Activated naive CD4-positive, alpha-beta T cell treated with anti-CD3 and anti-CD28 coated beads, Interleukin-2, amount 50 U/mL, for 24 hours (primary cell): ENCODE data around the gene LLCFC1.

Source experiments
- H3K27ac Mint-ChIP-seq: one replicate; pipeline ENCODE4 v1.8.0; 2021; ENCODE audit warnings: mild to moderate bottlenecking, mixed read lengths
- H3K27me3 Mint-ChIP-seq: one replicate; pipeline ENCODE4 v1.8.0; 2021; ENCODE audit warnings: mixed read lengths
- H3K36me3 Mint-ChIP-seq: one replicate; pipeline ENCODE4 v1.8.0; 2021; ENCODE audit warnings: mixed read lengths
- H3K4me1 Mint-ChIP-seq: one replicate; pipeline ENCODE4 v1.8.0; 2021; ENCODE audit warnings: mixed read lengths
- H3K4me3 Mint-ChIP-seq: one replicate; pipeline ENCODE4 v1.8.0; 2021; ENCODE audit warnings: mild to moderate bottlenecking, mixed read lengths
- H3K9me3 Mint-ChIP-seq: one replicate; pipeline ENCODE4 v1.8.0; 2021; ENCODE audit warnings: mixed read lengths

Gene LLCFC1

DNA sequence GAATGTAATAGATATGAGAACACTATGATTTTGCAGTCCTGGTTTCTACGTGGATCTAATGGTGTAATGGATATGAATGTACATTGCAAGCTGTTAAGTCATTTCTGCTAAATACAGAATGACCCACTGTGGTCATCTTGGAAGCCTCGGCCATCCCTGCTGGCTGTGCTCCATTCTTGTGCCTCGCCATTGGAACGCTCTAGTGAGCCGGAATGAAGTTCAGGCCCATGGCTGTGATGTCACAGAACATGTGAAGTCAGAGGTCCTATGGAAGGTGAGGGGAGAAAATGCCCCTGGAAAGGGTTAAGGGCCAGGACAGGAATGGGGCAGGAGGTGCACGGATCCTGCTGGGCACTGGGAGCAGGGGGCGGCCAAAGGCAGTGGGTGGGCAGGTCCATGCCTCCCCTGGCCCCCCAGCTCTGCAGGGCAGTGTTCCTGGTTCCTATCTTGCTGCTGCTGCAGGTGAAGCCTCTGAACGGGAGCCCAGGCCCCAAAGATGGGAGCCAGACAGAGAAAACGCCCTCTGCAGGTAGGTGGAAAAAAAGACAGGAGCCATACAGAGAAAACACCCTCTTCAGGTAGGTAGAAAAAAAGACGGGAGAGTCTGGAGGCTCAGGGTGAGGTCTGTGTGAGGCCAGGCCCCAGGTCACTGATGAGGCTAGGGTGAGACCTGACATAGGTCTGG, at the start of gene LLCFC1:
Gene LLCFC1, plus strand, starts transcription at position 259 of the 685 bp plus-strand sequence. Its CDS starts 138 bp downstream, at position 397.
- no peaks in the 10 kb centered on the region for H3K4me1 Mint-ChIP-seq
- peaks cover 1% of the 10 kb centered on the region for H3K27me3 Mint-ChIP-seq
- H3K4me3 Mint-ChIP-seq = no peak within 1 kb of the TSS
- H3K27ac Mint-ChIP-seq = no peak within 1 kb of the TSS
- H3K36me3 Mint-ChIP-seq = no peaks in the 10 kb centered on the region
- no peaks in the 10 kb centered on the region for H3K9me3 Mint-ChIP-seq

DNA sequence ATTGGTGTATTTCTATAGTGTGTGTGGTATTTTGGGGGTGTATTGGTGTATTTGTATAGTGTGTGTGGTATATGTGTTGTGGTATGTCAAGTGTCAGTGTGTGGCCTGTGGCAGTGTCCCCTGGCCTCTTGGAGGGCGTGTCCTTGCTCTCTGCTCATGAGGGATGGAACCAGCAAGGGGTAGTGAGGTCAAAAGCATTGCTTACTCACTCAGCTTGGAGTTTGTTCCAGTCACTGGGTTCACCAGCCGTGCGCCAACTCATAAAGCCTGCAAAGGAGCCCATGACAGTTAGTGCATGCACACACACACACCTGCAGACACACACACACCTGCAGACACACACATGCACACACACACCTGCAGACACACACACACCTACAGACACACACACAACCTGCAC, 49.5 kb upstream of the LLCFC1 start:
- no peaks in the 10 kb centered on the region for H3K9me3 Mint-ChIP-seq
- no peaks in the 10 kb centered on the region for H3K4me1 Mint-ChIP-seq
- no peaks in the 10 kb centered on the region for H3K36me3 Mint-ChIP-seq
- no peak overlapping the region for H3K4me3 Mint-ChIP-seq
- peak overlapping the region; percentile 13 for H3K27ac Mint-ChIP-seq
- no peaks in the 10 kb centered on the region for H3K27me3 Mint-ChIP-seq

GRCh38 chr7:142890874-142891485, 48.3 kb upstream of the LLCFC1 start:
- Mint-ChIP-seq H3K4me3 (no peak overlapping the region), H3K27ac (no peak overlapping the region), H3K36me3 (no peaks in the 10 kb centered on the region), H3K27me3 (no peaks in the 10 kb centered on the region), H3K9me3 (no peaks in the 10 kb centered on the region), H3K4me1 (no peaks in the 10 kb centered on the region)

- Mint-ChIP-seq H3K4me3 (no peak overlapping the region), H3K27me3 (no peaks in the 10 kb centered on the region), H3K27ac (no peak overlapping the region), H3K9me3 (no peaks in the 10 kb centered on the region), H3K4me1 (no peaks in the 10 kb centered on the region), H3K36me3 (no peaks in the 10 kb centered on the region)
These were observed 47.7 kb upstream of the LLCFC1 start for GRCh38 chr7:142891490-142892082.

GRCh38 chr7:142892951-142893350, 46.3 kb upstream of the LLCFC1 start:
- H3K9me3 Mint-ChIP-seq = no peaks in the 10 kb centered on the region
- H3K27ac Mint-ChIP-seq = no peak overlapping the region
- no peaks in the 10 kb centered on the region for H3K36me3 Mint-ChIP-seq
- no peaks in the 10 kb centered on the region for H3K27me3 Mint-ChIP-seq
- H3K4me1 Mint-ChIP-seq = no peaks in the 10 kb centered on the region
- no peak overlapping the region for H3K4me3 Mint-ChIP-seq

DNA sequence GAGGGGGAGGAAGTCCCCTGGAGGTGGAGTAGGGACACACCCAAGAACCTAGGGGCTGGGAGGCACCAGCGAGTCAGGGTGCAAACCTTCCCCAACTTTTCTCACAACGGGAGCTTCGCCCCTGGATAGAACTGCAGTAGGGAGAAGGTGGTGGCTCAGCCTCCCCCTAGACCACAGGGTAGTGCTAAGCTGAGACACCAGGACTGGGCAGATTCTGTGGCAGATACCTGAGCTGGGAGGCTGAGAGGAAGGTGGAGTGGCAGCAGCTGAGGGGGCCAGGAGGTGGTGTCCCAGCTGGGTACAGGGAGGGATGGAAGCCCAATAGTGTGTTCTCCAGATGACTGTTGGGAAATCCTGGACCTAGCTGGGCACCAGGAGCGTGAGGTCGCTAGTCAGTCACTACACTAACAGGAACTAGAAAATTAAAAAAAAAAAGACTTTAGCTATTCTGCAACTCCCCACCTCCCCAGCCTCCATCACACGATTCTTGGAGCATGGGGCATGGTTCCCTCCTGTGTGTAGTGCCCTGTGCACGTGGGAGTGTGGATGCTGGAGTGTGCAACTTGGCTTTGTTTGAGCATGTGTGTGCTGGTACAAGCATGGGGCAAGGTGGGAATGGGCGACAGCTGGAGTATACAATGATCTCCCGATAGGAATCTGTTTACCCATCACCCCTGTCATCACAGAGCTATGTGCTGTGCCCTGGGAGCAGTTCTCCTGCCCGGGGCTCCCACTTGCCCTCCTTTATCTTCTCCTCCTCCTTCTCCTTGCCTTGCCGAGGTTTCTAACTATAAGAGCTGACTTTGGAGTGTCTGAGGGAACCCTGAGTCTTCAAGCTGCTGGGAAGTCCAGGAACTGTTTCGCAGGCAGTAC, 44.9 kb upstream of the LLCFC1 start:
- Mint-ChIP-seq H3K9me3 (no peaks in the 10 kb centered on the region), H3K27ac (no peak overlapping the region), H3K36me3 (no peaks in the 10 kb centered on the region), H3K4me3 (no peak overlapping the region), H3K27me3 (no peaks in the 10 kb centered on the region), H3K4me1 (no peaks in the 10 kb centered on the region)

DNA sequence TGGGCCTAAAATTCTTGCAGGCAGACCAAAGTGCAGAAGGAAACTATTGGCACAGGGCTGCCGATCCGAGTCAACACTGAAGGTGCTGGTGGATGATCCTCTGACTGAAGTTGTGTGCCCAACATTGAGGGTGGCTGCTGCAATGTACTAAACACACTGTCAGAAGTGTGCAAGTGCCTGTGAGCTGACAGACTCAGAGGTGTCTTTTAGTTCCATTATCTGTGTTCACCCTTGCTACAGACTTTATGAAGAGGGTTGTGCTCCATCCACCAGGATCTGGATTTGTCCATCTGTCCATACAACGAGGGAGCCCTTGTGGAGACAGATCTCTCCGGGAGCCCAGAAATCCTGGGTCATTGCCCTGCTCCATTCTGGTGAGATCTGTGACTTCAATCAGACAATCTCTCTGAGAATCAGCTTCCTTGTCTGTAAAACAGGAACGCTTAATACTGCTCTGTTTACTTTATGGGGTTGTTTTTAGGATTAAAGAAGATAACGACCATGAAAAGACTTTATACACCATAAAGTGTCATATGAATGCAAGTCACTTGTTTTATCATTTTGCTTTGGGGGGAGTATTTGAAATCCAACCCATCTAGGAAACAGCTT, 44.2 kb upstream of the LLCFC1 start:
- Mint-ChIP-seq H3K36me3 (no peaks in the 10 kb centered on the region), H3K27me3 (no peaks in the 10 kb centered on the region), H3K4me1 (no peaks in the 10 kb centered on the region), H3K9me3 (no peaks in the 10 kb centered on the region), H3K4me3 (no peak overlapping the region), H3K27ac (no peak overlapping the region)

GRCh38 chr7:142896151-142896550, 43.1 kb upstream of the LLCFC1 start:
- H3K4me1 Mint-ChIP-seq = no peaks in the 10 kb centered on the region
- no peaks in the 10 kb centered on the region for H3K9me3 Mint-ChIP-seq
- H3K36me3 Mint-ChIP-seq = no peaks in the 10 kb centered on the region
- H3K27me3 Mint-ChIP-seq = no peaks in the 10 kb centered on the region
- no peak overlapping the region for H3K27ac Mint-ChIP-seq
- H3K4me3 Mint-ChIP-seq = no peak overlapping the region

GRCh38 chr7:142896741-142897379, 42.4 kb upstream of the LLCFC1 start:
- no peaks in the 10 kb centered on the region for H3K4me1 Mint-ChIP-seq
- no peak overlapping the region for H3K4me3 Mint-ChIP-seq
- no peaks in the 10 kb centered on the region for H3K27me3 Mint-ChIP-seq
- H3K27ac Mint-ChIP-seq = no peak overlapping the region
- no peaks in the 10 kb centered on the region for H3K36me3 Mint-ChIP-seq
- H3K9me3 Mint-ChIP-seq = no peaks in the 10 kb centered on the region

- Mint-ChIP-seq H3K27ac (no peak overlapping the region), H3K4me3 (no peak overlapping the region), H3K9me3 (no peaks in the 10 kb centered on the region), H3K27me3 (no peaks in the 10 kb centered on the region), H3K36me3 (no peaks in the 10 kb centered on the region), H3K4me1 (no peaks in the 10 kb centered on the region)
These were observed 41.6 kb upstream of the LLCFC1 start for GRCh38 chr7:142897691-142898090.

- Mint-ChIP-seq H3K27me3 (no peaks in the 10 kb centered on the region), H3K4me1 (no peaks in the 10 kb centered on the region), H3K27ac (no peak overlapping the region), H3K4me3 (no peak overlapping the region), H3K36me3 (no peaks in the 10 kb centered on the region), H3K9me3 (no peaks in the 10 kb centered on the region)
These were observed 40.7 kb upstream of the LLCFC1 start for GRCh38 chr7:142898377-142899170.

GRCh38 chr7:142899661-142900060, 39.6 kb upstream of the LLCFC1 start:
- Mint-ChIP-seq H3K4me1 (no peaks in the 10 kb centered on the region), H3K27ac (no peak overlapping the region), H3K9me3 (no peaks in the 10 kb centered on the region), H3K4me3 (no peak overlapping the region), H3K36me3 (no peaks in the 10 kb centered on the region), H3K27me3 (no peaks in the 10 kb centered on the region)

GRCh38 chr7:142901426-142902259, 37.6 kb upstream of the LLCFC1 start:
- Mint-ChIP-seq H3K27me3 (peaks cover 3% of the 10 kb centered on the region), H3K4me3 (no peak overlapping the region), H3K4me1 (no peaks in the 10 kb centered on the region), H3K27ac (peak overlapping the region; percentile 11), H3K36me3 (no peaks in the 10 kb centered on the region), H3K9me3 (no peaks in the 10 kb centered on the region)

- Mint-ChIP-seq H3K4me1 (no peaks in the 10 kb centered on the region), H3K4me3 (no peak overlapping the region), H3K9me3 (no peaks in the 10 kb centered on the region), H3K27ac (no peak overlapping the region), H3K36me3 (no peaks in the 10 kb centered on the region), H3K27me3 (peaks cover 6% of the 10 kb centered on the region)
These were observed 35.2 kb upstream of the LLCFC1 start for GRCh38 chr7:142904128-142904527.
